ENCODE measurements around the gene TENM3. TPM values are rescaled to one million over a fixed set of nuclear protein-coding genes. Genes with fewer than 3 reads are reported as not detected.

TENM3 gene
- total and polyA plus RNA-seq, 2 donors (not counting 3 experiments of a cell fraction or from before 2014, with no cell fraction given) = 3.2 to 6.2 TPM

- H3K4me3 ChIP-seq (replicated peaks in 1 of 3; ENCODE audit: insufficient read depth in 1 of 3, low read depth in 1 of 3, low read length in 3 of 3) = no peak overlapping the region
- H3K9me3 ChIP-seq (replicated peaks; ENCODE audit: control insufficient read depth, insufficient read depth, low read length) = no peaks in the 10 kb centered on the region
- no peak overlapping the region for H3K9ac ChIP-seq (replicated peaks; ENCODE audit: extremely low read depth, insufficient read depth, low read length)
- H3K36me3 ChIP-seq (ENCODE audit: control insufficient read depth in 2 of 2, extremely low read depth in 1 of 2, insufficient read depth in 2 of 2, low read length in 2 of 2) = no peaks in the 10 kb centered on the region
- FAIRE-seq (no peak), DNase-seq (ENCODE audit: low read depth, low spot score) (no peak)
- ChIA-PET POLR2A (no interaction called here), CTCF (no interaction called here)
- H3K27me3 ChIP-seq (ENCODE audit: control insufficient read depth in 2 of 2, insufficient read depth in 2 of 2, low read length in 2 of 2) = no peaks in the 10 kb centered on the region
- H3K4me1 ChIP-seq (ENCODE audit: control insufficient read depth, extremely low read depth, insufficient read depth, low read length) = peaks cover 5% of the 10 kb centered on the region
- H3K27ac ChIP-seq (ENCODE audit: insufficient read depth, low read depth, low read length) = no peak overlapping the region
- dilution Hi-C loops (cut with MboI; ENCODE audit: extremely low pct_ligation_motif_present, low sequenced_read_pairs) (no loop called here), intact Hi-C loops (cut with micrococcal nuclease) (no loop called here)
- no peaks in the 10 kb centered on the region for H4K20me1 ChIP-seq (replicated peaks; ENCODE audit: control insufficient read depth, extremely low read depth, insufficient read depth, low read length)
- no TSS peak for BruUV-seq (replicated peaks)
- no peak overlapping the region for H2AFZ ChIP-seq (ENCODE audit: low read depth, low read length)
- TF ChIP-seq JUN (IDR thresholded peaks at IDR 0.05; ENCODE audit: borderline replicate concordance, insufficient read depth, insufficient read length, low read depth) (no peak), GATA2 (IDR thresholded peaks at IDR 0.05; ENCODE audit: insufficient read depth, insufficient read length, low read depth, low read length) (no peak), POLR2AphosphoS5 (IDR thresholded peaks at IDR 0.05; ENCODE audit: insufficient read depth, low read depth, low read length) (no peak), CTCF (IDR thresholded peaks at IDR 0.05; ENCODE audit: extremely low read depth in 1 of 2, insufficient read depth in 1 of 2, low read depth in 1 of 2, low read length in 2 of 2) (no peak), FOS (IDR thresholded peaks at IDR 0.05; ENCODE audit: borderline replicate concordance, insufficient read depth, low read length) (no peak), POLR2A (IDR thresholded peaks at IDR 0.05; ENCODE audit: low read depth, low read length) (no peak), MYC (IDR thresholded peaks at IDR 0.05; ENCODE audit: low read depth, low read length) (no peak), EZH2 (IDR thresholded peaks at IDR 0.05; ENCODE audit: borderline replicate concordance, low read depth, low read length, severe bottlenecking) (no peak), MAX (IDR thresholded peaks at IDR 0.05; ENCODE audit: insufficient read depth, insufficient read length) (no peak)
- H3K79me2 ChIP-seq (ENCODE audit: control insufficient read depth, insufficient read depth, low read length) = no peaks in the 10 kb centered on the region
- no peaks in the 10 kb centered on the region for H3K9me1 ChIP-seq (replicated peaks; ENCODE audit: control insufficient read depth, extremely low read depth, insufficient read depth, low read length)
- H3K4me2 ChIP-seq (ENCODE audit: insufficient read depth, low read length) = no peak overlapping the region
These were observed 517.4 kb downstream of the TENM3 start for GRCh38 chr4:182760551-182761043.
